DMS 273 (cell line): ENCODE results near the gene MIDN.

Source experiments
- DNase-seq: peaks from one replicate; lab custom pipeline; 2025; ENCODE audit not compliant: unreplicated experiment; lab: John Stamatoyannopoulos, UW

MIDN gene

DNA sequence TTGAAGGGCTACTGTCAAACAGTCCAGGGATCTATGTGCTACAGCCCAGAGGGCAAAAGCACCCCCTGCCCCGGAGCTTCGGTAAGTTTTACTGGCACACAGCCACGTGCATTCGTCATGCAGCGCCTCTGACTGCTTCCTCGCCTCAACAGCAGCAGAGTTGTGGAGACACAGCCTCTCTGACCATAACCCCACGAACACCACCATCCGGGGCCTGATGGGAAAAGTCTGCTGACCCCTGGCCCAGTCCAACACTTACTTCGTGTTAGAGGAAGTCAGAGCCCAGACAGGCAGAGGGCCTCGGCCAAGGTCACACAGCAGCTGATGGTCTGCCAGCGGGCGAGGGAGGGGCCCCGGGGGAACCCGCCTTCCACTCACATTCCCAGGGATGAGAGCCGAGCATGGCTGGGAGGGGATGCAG lies 15.7 kb upstream of the MIDN start:
- DNase-seq: peak; percentile 75

DNA sequence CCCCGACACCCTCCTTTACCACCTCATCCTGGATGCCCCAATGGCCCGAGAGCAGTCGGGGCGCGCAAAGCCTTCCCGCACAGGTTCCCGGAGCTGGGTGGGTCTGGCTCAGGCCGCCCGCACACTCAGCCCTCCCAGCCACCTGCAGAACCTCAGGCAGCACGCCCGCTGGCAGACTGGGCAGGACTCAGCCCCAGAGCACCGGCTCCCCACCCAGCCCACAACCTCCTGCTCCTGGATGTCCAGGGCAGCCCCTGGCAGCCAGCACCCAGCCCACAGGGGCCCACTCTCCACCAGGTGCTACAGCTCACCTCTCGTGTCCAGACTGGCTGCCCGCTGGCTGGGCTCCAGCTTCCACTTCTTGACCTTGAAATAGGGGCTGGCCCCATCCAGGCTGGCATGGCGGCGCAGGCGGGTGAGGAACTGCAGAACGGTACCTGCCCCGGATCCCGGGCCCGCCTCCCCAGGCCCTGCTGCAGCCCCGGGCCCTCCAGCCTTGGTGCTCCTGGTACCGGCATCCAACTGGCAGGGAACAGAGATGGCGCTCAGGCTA lies 15.2 kb upstream of the MIDN start:
- no peak for DNase-seq

DNA sequence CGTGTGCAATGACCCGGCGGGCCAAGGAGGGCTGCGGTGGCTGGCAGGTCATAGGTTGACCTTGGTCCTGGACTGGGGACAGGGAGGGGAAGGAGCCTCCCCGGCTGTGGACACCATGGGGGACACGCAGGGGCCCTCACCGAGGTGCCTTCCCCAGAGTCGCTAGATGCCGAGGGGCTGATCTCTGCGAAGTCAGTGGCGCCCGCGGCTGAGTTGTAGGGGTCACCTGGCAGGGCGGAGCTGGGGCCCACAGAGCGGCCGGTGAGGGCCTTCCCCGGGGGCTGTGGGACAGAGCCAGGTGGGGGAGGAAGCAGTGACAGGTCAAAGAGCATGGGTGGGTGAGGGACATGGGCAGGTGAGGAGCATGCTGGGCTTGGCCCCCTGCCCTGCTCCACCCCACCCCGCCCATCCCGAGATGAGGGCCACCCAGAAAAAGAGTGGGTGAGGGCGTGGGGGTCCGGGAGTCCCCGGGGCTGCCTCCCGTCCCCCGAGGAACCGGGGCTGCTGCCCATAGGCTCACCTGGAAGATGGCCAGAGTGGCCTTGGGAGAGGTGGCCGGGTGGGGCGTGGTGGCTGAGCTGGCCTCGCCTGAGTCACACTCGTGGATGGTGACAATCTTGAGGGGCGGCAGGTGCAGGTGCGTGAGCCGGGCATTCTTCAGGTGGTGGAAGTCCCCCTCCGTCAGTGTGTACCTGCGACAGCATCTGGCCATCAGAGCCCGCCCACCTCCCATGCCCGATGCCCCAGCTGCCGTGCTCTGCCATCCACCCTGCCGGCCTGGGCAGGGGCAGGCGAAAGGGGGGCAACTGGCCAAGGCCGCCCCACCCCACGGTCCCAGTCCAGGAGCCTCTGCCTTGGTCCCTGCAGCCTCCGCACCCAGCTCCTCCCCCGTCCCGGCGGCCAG lies 14.1 kb upstream of the MIDN start:
- DNase-seq: no peak

DNA sequence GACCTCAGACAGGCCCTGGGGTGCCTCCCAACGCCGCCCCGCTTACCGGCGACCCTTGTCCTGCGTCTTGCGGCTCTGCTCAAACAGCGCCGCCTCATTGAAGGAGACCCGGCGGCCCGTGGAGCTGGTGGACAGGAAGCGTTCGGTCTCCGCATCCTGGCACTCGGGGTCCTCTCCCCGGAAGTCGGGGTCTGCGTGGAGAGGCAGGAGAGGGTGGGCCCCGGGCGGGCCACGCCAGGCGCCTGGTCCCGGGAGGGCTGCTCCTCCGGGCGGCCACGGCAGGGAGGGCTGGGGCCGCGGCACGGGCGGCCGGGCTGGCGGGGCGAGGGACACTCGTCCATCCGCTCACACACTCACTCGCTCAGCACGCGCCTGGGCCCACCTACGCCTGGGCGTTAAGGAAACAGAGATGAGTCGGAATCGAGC lies 13.4 kb upstream of the MIDN start:
- no peak for DNase-seq

DNA sequence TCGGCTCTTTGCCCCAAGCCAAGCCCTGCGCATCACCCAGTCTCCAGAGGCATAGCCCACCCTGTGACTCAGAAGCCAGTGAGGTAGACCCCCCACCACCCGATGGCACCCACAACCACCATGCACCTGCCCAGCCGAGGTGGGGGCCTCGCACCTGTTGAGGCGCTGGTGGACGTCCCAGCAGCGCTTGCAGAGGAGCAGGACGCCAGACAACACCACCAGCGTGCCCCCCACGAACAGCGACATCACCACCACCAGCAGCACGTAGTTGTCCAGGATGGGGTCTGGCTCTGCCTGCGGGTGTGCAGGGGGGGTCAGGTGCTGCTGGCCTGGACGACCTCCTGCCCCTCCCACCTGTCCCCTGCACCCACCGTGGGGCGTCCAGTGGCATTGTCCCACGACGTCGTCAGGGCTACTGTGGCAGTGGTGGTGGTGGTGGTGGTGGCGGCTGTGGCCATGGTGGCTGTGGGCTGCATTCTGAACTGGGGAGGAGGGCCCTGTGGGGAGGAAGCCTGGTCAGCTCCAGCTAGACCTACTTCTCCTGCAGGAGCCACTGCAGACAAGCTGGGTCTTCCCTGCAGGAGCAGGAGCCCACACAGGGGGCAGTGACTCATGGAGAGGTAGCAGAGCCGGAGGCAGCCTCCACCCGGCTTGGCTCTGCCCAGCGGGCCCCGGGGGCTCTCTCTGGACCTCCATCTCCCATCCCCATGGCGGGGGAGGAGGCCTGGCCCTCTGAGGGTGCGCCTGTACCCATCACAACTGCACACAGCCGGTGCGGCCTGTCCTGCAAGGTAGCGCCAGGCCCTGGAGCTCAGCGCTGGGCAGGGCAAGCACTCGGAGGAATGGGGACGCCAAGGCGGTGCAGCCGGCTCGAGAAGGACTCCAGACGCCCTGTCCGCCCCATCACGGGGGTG lies 12.5 kb upstream of the MIDN start:
- DNase-seq: peak; percentile 67

DNA sequence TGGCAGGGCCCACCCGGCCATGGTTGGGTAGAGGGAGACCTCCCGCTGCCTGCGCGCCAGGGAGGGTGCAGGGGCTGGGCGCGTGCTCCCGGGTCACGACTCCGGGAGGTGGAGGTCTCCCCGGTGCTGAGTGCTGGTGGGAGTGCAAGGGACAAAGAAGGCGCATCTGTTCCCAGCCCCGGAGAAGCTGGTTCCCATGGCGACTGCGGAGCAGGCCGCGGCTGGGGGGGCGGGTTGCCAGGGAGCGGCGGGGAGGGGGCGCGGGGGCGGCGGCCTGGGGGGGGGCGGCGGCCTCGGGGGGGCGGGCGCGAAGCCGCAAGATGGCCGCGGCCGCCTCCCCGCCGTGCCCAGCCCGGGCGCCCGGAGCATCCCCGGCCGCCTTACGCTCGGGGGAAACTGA lies 11.8 kb upstream of the MIDN start:
- peak; percentile 83 for DNase-seq

DNA sequence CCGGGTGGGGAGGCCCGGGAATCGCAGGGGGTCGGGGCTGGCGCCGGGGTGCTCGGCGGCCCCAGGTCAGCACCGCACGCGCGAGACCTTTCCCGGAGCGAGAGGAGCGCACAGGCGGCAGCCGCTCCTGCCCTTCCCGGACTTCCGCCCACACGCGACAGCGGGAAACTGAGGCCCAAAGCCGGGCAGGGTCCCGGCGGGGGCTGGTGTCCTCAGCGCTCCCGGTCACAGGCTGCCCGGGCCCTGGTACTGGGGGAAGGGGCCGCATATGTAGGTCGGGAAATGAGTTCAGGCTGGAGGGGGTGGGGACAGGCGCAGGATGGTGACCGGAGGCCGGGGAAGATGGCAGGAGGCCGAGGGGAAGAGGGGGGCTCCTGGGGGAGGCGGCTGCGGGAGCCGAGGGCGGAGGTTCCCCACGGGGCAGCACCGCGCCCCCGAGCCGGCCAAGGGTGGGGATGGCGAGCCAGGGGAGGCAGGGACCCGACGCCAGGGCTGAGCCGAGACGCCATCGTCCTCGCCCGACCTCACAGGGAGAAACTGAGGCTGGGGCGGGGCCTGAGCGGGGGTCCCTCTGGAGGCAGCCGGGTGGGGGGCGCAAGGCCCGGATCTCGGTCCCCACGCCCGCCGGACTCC lies 11.2 kb upstream of the MIDN start:
- peak; percentile 57 for DNase-seq

DNA sequence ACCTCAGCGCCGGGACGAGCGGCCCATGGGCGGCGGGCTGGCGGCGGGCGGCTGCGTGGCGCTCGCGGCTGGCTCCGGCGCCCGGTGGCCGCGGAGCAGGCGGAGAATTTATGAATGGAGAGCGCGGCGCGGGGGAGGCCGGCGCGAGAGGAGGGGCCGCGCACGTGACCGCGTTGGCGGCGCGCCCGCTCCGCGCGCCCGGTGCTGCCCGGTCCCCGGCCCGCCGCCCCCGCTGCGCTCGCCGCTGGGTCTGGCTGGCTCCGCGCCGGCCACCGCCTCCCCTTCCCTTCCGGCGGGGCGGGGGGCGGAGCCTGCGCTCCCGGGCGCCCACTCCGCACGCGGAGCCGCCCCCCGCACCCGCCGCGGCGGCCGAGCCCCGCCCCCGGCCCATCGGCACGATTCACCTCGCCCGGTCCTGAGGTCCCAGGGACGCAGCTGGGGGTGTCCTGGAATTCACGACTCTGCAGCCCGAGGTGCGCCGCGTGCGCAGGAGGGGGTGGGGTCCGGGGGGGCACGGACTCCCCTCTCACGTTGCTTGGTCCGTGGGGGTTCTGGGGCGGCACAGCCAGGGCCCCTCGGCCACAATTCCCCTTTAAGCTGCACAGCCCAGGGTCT lies 10.5 kb upstream of the MIDN start, which contains the start of gene CBARP:
CBARP (minus strand) TSS at position 252 of the 615 bp plus-strand sequence. CDS start 1,905 bp downstream, outside the sequence.
- peak; percentile 71 for DNase-seq

DNA sequence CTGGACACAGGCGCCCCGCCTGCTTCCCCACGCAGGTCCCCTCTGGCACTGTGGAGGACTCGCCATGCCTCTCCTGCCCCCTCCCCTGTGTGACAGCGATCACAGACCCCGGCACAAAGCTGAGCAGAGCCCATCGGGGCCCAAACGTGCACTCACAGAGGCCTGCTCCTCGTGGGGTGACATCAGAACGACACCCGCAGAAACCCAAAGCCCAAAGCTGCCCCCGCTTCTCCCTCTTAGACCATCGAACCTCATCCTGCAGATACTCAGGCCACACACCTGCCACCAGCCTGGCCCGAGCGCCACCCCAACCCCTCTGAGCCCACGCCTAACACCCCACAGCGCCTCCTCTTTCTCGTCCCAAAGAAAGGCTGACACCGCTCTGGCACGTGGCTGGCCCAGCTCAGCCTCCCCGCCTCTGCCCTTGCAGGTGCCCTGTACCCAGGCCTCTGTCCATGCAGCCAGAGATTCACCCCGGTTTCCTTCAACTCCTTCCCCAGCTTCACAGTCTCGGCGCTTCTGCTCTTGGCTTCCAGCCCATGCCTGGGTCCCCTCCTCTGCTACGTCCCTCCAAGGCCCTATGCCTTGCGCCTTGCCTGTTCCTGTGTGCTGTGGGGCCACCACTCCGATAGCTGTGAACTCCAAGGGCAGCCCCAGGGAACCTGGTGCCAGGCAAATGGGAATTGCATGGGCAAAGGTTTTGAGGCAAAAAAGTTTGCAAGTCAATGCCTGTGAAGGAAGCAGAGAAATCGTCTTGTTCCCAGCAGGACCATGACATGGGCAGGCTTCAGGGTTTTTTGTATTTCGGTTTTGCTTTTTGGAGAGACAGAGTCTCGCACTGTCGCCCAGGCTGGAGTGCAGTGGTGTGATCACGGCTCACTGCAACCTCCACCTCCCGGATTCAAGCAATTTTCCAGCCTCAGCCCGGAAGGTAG lies 9.7 kb upstream of the MIDN start:
- DNase-seq: no peak

DNA sequence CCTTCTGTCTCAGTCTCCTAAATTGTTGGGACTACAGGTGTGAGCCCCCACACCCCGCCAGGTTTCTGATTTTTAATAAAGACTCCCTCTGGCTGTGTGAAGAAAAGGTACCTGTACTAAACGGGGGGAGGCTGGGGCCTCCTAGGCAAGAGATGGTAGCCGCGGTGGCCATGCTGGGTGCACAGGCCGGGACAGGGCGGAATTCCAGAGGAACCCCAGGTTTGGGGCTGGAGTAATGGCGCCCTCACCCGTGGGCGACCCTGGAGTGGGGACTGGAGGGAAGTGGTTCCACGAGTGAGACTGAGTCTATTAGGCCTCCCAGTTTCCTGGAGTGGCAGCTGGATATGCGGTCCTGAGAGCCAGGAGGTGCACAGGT lies 9.0 kb upstream of the MIDN start:
- no peak for DNase-seq

DNA sequence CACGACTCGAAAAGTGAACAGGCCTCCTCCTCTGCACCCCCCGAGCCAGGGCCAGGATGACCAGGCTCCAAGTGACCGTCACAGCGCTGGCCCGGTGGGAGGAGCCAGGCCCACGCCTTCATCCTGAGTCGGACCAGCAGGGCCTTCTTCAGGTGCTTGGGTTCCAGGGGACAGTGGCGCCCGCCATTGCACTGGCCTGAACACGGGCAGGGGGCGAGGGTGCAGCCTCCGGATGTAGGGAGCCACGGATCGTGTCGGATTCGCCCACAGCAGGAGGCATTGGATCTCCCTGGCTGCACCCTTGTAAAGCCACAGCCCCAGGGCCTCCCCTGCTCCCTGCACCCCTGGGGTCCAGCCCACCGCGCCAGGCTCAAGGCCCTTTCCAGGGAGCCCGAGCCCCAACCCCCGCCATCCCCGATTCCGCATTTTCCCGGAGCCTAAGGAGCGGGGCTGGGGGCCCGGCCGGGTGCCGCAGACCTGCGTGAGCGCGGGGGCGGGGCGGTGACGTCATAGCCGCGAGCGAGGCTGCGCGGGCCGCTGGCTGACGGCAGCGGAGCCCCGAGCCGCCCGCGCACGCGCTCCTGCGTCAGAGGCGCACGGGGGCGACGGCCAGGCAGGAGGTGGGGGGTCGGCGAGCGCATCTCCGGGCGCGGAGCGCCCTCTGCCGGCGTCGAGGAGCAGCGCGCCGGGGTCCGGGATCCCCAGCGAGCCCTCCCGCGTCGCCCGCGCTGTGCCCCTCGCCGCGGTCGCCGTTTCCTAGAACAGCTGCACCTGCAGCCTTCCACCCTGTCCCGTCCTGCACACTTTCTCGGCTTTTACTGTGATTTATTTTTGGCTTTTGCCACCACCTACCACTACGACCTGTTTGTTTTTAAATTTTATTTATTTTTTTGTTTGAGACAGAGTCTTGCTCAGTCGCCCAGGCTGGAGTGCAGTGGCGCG lies 8.3 kb upstream of the MIDN start:
- peak; percentile 96 for DNase-seq

DNA sequence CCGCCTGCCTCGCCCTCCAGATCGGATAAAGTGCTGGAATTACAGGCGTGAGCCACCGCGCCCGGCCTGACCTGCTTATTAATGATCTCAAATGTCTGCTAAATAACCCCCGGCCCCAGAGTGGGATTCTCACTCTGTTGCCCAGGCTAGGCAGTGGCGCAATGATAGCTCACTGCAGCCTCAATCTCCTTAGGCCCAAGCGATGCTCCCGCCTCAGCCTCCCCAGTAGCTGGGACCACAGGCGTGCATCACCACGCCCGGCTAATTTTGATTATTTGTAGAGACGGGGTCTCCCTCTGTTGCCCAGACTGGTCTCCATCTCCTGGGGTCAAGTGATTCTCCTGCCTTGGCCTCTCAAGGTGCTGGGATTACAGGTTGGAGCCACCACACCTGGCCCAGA lies 7.5 kb upstream of the MIDN start:
- no peak for DNase-seq

DNA sequence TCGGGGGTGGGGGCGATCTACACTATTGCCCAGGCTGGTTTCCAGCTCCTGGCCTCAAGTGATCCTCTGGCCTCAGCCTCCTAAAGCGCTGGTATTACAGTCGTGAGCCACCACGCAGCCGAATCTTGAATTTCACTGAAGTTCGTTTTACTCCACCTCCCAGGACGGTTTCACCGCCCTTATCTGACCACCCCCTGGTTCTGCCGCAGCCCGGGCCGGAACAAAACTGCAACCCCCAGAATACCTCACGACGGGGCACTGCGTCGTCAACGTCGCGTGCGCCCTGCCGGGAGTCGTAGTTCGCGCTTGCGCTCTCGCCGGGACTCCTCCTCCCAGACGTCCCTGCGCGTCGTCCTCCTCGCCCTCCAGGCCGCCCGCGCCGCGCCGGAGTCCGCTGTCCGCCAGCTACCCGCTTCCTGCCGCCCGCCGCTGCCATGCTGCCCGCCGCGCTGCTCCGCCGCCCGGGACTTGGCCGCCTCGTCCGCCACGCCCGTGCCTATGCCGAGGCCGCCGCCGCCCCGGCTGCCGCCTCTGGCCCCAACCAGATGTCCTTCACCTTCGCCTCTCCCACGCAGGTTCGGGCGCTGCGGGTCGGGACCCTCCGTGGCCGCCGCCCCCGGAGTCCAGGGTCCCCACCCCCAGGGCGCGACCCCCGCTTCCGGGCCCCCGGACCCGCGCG lies 6.8 kb upstream of the MIDN start, which contains the start of gene ATP5F1D:
ATP5F1D (plus strand) TSS at position 335 of the 679 bp plus-strand sequence; CDS start at position 435, 100 bp downstream.
- peak; percentile 98 for DNase-seq

DNA sequence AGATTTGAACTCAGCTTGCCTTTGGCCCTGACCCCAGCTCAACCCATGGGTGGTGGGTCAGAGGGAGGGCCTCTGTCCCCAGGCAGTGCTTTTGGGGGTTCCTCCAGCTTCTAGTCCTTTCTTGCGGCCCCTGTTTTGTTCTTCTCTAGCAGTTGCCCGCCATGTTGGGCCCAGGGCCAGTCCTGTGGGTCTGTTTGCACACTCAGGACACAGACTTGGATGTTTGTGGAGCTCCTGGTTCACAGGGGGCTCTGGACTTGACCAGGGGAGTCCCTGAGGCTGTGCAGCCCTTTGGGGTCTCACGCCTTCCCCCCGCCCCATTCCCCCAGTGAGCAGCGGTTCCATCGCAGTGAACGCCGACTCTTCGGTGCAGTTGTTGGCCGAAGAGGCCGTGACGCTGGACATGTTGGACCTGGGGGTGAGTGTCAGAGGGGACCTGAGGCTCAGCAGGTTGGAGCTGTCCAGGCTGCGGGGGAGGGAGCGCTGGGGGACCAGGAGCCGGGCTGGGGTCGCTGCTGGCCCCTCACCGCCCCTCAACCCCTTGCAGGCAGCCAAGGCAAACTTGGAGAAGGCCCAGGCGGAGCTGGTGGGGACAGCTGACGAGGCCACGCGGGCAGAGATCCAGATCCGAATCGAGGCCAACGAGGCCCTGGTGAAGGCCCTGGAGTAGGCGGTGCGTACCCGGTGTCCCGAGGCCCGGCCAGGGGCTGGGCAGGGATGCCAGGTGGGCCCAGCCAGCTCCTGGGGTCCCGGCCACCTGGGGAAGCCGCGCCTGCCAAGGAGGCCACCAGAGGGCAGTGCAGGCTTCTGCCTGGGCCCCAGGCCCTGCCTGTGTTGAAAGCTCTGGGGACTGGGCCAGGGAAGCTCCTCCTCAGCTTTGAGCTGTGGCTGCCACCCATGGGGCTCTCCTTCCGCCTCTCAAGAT lies 4.4 kb upstream of the MIDN start:
- peak; percentile 93 for DNase-seq

DNA sequence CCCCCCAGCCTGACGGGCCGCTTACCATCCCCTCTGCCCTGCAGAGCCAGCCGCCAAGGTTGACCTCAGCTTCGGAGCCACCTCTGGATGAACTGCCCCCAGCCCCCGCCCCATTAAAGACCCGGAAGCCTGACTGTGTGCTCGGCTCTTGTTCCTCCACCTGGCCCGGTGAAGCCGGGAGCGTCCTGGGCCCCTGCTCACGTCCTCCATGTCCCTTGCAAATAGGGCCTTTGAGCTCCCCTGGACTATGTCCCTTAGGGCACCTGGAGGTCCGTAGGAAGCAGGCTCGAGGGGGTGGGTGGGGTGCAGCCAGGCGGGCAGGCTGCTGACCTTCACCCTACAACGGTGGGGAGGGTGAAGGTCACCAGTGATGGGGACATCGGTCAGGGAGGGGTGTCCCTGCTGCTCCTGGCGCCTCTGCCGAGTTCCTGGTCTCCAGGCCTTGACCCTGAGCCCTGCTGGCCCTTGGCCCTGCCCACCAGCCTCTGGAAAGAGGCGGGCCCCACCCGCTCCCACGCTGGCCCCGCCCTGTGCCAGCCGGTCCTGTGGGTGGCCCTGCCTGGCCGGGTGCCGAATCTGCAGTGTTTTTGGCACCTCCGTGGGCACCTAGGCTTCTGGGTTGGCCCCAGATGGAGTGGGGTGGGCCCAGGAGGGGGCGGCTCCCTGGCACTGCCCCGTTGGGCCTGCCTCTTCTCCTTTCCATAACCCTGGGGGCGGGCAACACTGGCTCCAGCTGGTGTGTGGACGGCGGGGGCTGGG lies 3.5 kb upstream of the MIDN start:
- peak; percentile 71 for DNase-seq
